NCI-H2107 (cell line): ENCODE results near the gene KRTAP10-4.
"Not testable (repeated sequence)": the region's sequence is repeated elsewhere in the genome, so short reads cannot be mapped to it uniquely, and the experiment has no call there.

Experiments
- DNase-seq: peaks from one replicate; lab custom pipeline; 2025; lab: John Stamatoyannopoulos, UW

KRTAP10-4 gene

GRCh38 chr21:44573630-44574456 is at the start of gene KRTAP10-4:
Gene KRTAP10-4, plus strand, starts transcription at chr21:44573729. Its CDS starts 30 bp downstream, at chr21:44573759.
- not testable (repeated sequence) for DNase-seq

GRCh38 chr21:44524414-44525371 is 48.8 kb upstream of the KRTAP10-4 start:
- no peak for DNase-seq

- DNase-seq: no peak
Measured at GRCh38 chr21:44525391-44526095, 48.0 kb upstream of the KRTAP10-4 start.

GRCh38 chr21:44526096-44526997 is 47.2 kb upstream of the KRTAP10-4 start:
- no peak for DNase-seq

GRCh38 chr21:44527156-44527982 is 46.2 kb upstream of the KRTAP10-4 start:
- DNase-seq: no peak

GRCh38 chr21:44527983-44528633 is 45.4 kb upstream of the KRTAP10-4 start:
- no peak for DNase-seq

GRCh38 chr21:44528634-44528995 is 44.9 kb upstream of the KRTAP10-4 start:
- no peak for DNase-seq

GRCh38 chr21:44529011-44529421 is 44.5 kb upstream of the KRTAP10-4 start:
- DNase-seq: no peak

GRCh38 chr21:44529503-44530125 is 43.9 kb upstream of the KRTAP10-4 start:
- no peak for DNase-seq

GRCh38 chr21:44530221-44530902 is 43.2 kb upstream of the KRTAP10-4 start:
- no peak for DNase-seq

GRCh38 chr21:44530903-44531605 is 42.5 kb upstream of the KRTAP10-4 start:
- no peak for DNase-seq

- DNase-seq: no peak
Measured at GRCh38 chr21:44531606-44532564, 41.6 kb upstream of the KRTAP10-4 start.

- no peak for DNase-seq
Measured at GRCh38 chr21:44532712-44533111, 40.8 kb upstream of the KRTAP10-4 start.

GRCh38 chr21:44533121-44533890 is 40.2 kb upstream of the KRTAP10-4 start:
- no peak for DNase-seq

- no peak for DNase-seq
Measured at GRCh38 chr21:44533891-44534627, 39.5 kb upstream of the KRTAP10-4 start.
